WERI-Rb-1 (cell line): ENCODE measurements around the gene CPLX3.

Source experiments
- DNase-seq: peaks from one replicate; pipeline ENCODE4 v3.0.0-alpha.2; 2020
- H3K27ac ChIP-seq: fragments of 250-450 bp; sonication (Bioruptor Pico); 2 replicates; pipeline ENCODE4 v1.5.1; 2020; ENCODE audit warnings: mild to moderate bottlenecking, moderate library complexity
- H3K27me3 ChIP-seq: fragments of 250-450 bp; sonication (Bioruptor Pico); 2 replicates; pipeline ENCODE4 v1.5.1; 2021; ENCODE audit warnings: mild to moderate bottlenecking, low read depth, moderate library complexity; ENCODE audit not compliant: insufficient read depth, severe bottlenecking
- H3K36me3 ChIP-seq: fragments of 250-450 bp; sonication (Bioruptor Pico); 2 replicates; pipeline ENCODE4 v1.5.1; 2020; ENCODE audit warnings: mild to moderate bottlenecking, moderate library complexity
- H3K4me3 ChIP-seq: 2 replicates; pipeline ENCODE4 v1.5.1; 2011; ENCODE audit warnings: low read depth, mild to moderate bottlenecking, control low read depth, low read length
- H3K9me3 ChIP-seq: fragments of 250-450 bp; sonication (Bioruptor Pico); 2 replicates; pipeline ENCODE4 v1.5.1; 2021; ENCODE audit warnings: mild to moderate bottlenecking, moderate library complexity; ENCODE audit not compliant: severe bottlenecking
- TF ChIP-seq, protein P1 (sequence below): IDR thresholded peaks from 2 replicates; pipeline ENCODE4 v1.5.1; 2011; ENCODE audit warnings: low read depth, mild to moderate bottlenecking, control low read depth, inconsistent platforms, low read length

Gene CPLX3

DNA sequence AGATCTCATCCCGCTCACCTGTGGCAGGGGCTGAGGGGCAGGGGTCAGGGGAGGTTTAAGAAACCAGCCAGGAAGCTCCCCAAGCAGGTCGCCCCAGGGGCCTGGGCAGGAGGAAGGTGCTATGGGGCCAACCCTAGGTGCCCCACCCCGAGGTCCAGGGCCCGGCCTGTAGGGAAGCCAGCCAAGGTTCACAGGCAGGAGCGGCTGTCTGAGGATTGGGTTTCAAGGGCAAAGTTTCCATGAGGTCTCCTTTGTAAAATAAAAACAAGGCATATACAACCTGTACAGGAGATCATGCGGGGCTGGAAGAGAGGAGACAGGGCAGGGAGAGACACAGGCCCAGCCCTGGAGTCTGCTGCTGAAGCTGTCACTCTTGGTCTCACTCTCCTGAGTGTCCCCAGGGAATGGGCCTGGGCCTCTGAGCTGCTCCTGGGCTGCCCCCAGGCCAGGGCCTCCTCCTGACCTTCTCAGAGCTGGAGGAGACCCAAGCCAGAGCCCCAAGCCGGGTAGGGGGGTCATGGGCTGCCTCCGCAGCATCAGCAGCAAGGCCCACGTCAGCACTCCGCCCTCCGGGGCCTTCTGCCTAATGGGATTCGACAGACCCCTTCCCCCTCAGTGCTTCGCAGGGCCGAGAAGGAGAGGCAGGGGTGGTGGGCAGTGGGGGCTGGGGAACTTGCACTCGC is 5.5 kb downstream of the CPLX3 start:
- H3K36me3 ChIP-seq, result peaks cover 16% of the 10 kb centered on the region
- H3K4me3 ChIP-seq, result no peak overlapping the region
- H3K27me3 ChIP-seq, result no peaks in the 10 kb centered on the region
- no peak for DNase-seq
- H3K9me3 ChIP-seq, result no peaks in the 10 kb centered on the region
- TF ChIP-seq, protein P1, sequence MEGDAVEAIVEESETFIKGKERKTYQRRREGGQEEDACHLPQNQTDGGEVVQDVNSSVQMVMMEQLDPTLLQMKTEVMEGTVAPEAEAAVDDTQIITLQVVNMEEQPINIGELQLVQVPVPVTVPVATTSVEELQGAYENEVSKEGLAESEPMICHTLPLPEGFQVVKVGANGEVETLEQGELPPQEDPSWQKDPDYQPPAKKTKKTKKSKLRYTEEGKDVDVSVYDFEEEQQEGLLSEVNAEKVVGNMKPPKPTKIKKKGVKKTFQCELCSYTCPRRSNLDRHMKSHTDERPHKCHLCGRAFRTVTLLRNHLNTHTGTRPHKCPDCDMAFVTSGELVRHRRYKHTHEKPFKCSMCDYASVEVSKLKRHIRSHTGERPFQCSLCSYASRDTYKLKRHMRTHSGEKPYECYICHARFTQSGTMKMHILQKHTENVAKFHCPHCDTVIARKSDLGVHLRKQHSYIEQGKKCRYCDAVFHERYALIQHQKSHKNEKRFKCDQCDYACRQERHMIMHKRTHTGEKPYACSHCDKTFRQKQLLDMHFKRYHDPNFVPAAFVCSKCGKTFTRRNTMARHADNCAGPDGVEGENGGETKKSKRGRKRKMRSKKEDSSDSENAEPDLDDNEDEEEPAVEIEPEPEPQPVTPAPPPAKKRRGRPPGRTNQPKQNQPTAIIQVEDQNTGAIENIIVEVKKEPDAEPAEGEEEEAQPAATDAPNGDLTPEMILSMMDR, result no peak
- peak overlapping the region; percentile 77; the same call in 1 of the 2 replicates for H3K27ac ChIP-seq

DNA sequence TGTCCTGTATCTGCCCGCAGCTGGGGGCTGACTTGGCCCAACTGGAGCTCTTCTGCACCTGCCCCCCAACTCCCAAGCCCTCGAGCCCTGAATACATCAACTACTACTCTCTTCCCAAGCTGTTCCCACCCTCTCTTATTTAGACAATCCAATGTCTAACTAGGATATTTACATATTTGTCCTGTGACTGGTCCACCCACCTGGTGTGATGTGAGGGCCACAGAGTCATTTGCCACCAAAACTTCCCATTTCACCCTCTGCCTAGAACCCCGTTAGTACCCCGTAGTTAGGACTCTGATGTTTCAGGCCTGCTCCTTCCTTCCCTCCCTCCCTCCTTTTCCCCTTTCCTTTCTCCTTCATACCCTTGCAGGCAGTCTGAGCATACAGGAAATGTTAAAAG is 6.4 kb downstream of the CPLX3 start:
- Histone ChIP-seq H3K27me3 (no peaks in the 10 kb centered on the region), H3K4me3 (no peak overlapping the region)
- no peak for DNase-seq

DNA sequence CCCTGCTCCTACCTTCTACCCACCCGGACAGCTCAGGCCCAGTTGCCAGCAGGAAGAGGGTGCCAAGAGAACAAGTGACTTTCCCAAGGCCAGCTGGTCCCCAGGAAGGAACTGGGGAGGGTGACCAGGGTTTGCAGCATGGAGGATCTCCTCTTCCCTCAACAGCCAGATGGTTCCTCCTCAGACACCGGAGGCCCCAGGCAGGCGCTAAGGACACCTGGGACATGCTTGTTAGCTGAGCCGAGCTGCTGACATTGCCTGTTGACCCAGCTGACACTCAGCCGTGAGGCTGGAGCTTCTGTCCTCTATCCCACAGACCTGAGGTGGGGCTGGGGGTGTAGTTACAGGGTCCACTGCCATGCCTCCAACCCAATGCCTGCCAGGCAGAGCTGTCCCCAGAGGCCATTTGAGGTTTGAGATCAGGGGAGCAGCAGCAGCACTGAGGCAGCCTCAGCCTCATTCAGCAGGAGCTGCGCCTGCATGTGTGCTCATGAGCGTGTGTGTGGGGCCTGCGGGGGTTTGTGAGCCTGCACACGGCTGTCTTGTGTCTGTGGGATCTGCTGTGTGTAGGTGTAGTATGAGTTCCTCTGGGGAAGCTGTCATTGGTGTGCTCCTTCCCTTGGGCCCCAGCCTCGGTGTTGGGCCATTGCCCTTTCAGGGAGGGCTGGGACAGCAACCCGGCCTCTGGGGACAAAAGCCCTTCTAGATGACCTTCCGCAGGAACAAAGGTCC is 7.1 kb downstream of the CPLX3 start:
- DNase-seq, result peak; percentile 72
- no peaks in the 10 kb centered on the region for H3K9me3 ChIP-seq
- TF ChIP-seq, protein P1, result no peak
- H3K27ac ChIP-seq, result peak overlapping the region; percentile 77
- no peaks in the 10 kb centered on the region for H3K27me3 ChIP-seq
- peaks cover 25% of the 10 kb centered on the region for H3K36me3 ChIP-seq
- H3K4me3 ChIP-seq, result no peak overlapping the region

More for the DNA sequence above, 6.4 kb downstream of the CPLX3 start:
- TF ChIP-seq, protein P1, result no peak
- no peaks in the 10 kb centered on the region for H3K9me3 ChIP-seq
- peak overlapping the region; percentile 77 for H3K27ac ChIP-seq
- peaks cover 18% of the 10 kb centered on the region for H3K36me3 ChIP-seq

DNA sequence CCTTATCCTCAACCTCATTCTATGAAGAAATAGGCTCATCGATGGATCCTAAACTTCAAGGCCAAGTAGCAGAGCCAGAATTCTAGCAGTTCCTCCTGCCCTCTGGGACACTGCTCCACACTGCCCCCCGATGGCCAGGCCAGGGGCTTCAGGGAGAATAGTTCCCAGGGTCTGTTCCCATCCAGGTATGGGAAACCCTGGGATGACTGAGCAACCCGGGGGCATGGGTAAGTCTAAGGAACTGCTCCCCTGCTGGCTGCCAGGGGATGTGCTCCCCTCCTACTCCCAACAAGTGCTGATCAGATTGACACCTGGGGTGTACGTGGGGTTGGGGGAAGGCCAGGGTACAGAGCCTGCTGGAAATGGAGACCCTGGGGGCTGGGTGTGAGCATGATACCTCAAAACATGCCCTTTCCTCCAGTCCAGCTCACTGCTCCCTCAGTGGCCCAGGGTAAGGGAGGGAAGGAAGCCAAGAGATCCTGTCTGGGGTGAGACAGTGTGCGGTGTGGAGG is 8.9 kb downstream of the CPLX3 start:
- Histone ChIP-seq H3K27ac (peak overlapping the region; percentile 33), H3K36me3 (peaks cover 38% of the 10 kb centered on the region), H3K9me3 (no peaks in the 10 kb centered on the region), H3K27me3 (no peaks in the 10 kb centered on the region), H3K4me3 (no peak overlapping the region)
- DNase-seq, result peak; percentile 92
- TF ChIP-seq, protein P1, result peak; percentile 83

DNA sequence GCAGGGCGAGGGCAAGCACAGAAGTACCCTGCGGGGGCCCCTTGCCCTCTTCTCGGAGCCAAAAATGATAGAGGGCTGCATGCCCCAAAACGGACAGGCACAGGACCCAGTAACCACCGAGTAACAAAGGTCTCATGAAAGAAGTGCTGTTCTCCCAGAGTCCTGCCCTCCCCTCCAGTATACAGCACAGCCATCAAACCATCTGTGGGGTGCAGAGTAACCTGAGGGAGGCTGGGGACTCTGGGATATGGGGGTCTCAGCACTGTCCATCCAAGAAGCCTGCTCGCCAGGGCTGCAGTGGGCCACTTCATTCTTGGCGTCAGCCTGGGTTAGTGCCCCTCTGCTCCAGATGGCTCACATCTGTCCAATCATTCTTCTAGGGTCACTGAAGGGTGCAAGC is 10.4 kb downstream of the CPLX3 start:
- H3K27ac ChIP-seq, result no peak overlapping the region
- no peaks in the 10 kb centered on the region for H3K27me3 ChIP-seq
- H3K9me3 ChIP-seq, result no peaks in the 10 kb centered on the region
- no peak overlapping the region for H3K4me3 ChIP-seq
- DNase-seq, result no peak
- H3K36me3 ChIP-seq, result peaks cover 45% of the 10 kb centered on the region
- TF ChIP-seq, protein P1, result no peak
